HCT116 (cell line): ENCODE results near the gene KCNH6. TPM values are rescaled to one million over a fixed set of nuclear protein-coding genes. Genes with fewer than 3 reads are reported as not detected.

Source experiments
- ATAC-seq: fragments of 200-7000 bp; cut with Tn5 transposase; 2 replicates; pipeline ENCODE4 v1.9.1; 2020; ENCODE audit warnings: mild to moderate bottlenecking, moderate library complexity
- BruUV-seq: library from RNA; stranded (reverse); fragments of 400-500 nt; replicated peaks from 2 replicates; lab custom pipeline; 2021; lab: Mats Ljungman, UMichigan
- CTCF ChIA-PET: fragments of 300-600 bp; sonication (Branson Sonifier 250); formaldehyde crosslinking; loops from one replicate; lab custom pipeline; 2021; ENCODE audit warnings: antibody characterized with exemption; lab: Charles Lee
- POLR2A ChIA-PET: fragments of 300-600, 350-600 bp; sonication (Branson Sonifier 250); formaldehyde crosslinking; loops from one replicate; lab custom pipeline; 2021; ENCODE audit warnings: antibody characterized with exemption; lab: Charles Lee
- RAD21 ChIA-PET, 2 experiments: fragments of 300-600 bp; sonication (Branson Sonifier 250); formaldehyde crosslinking; loops; one replicate each; lab custom pipeline; 2023; ENCODE audit warnings: low total read pairs in 2 of 2; ENCODE audit not compliant: uncharacterized antibody in 2 of 2, unreplicated experiment in 2 of 2, low non-redundant PET in 1 of 2; lab: Charles Lee
- DNase-seq: peaks from one replicate; pipeline ENCODE4 v3.0.0-alpha.2; 2010; ENCODE audit warnings: low read depth, low spot score
- H2AFZ ChIP-seq: fragments of 200-600 bp; shearing (Covaris generic), sonication (generic); 2 replicates; pipeline ENCODE4 v1.6.1; 2017; ENCODE audit warnings: low read depth, mixed run types, mixed read lengths, antibody characterized with exemption, low read length; ENCODE audit not compliant: poor library complexity, severe bottlenecking
- H3K27ac ChIP-seq: 2 replicates; pipeline ENCODE4 v1.5.1; 2012; ENCODE audit warnings: low read depth, low read length
- H3K27me3 ChIP-seq: fragments of 200-600 bp; sonication (generic); 2 replicates; pipeline ENCODE4 v1.6.1; 2016; ENCODE audit warnings: mixed run types, low read length, mixed read lengths; ENCODE audit not compliant: insufficient read depth
- H3K36me3 ChIP-seq, 2 experiments: fragments of 200-500 bp in 1 of 2; fragments of 200-600 bp in 1 of 2; sonication (Bioruptor generic) in 1 of 2; sonication (generic) in 1 of 2; 2 replicates each; pipeline versions ENCODE4 v1.5.1 to v1.6.1; 2014 to 2016; ENCODE audit warnings: low read length in 2 of 2, inconsistent platforms in 1 of 2, mixed read lengths in 1 of 2, mixed run types in 1 of 2; ENCODE audit not compliant: insufficient read depth in 2 of 2, control insufficient read depth in 1 of 2
- H3K4me1 ChIP-seq, 2 experiments: fragments of 200-600 bp in 1 of 2; sonication (generic) in 1 of 2; 2 replicates each; pipeline versions ENCODE4 v1.5.1 to v1.6.1; 2012 to 2017; ENCODE audit warnings: low read length in 2 of 2, inconsistent platforms in 1 of 2, mild to moderate bottlenecking in 1 of 2, mixed read lengths in 1 of 2, mixed run types in 1 of 2, moderate library complexity in 1 of 2; ENCODE audit not compliant: insufficient read depth in 2 of 2, control insufficient read depth in 1 of 2
- H3K4me2 ChIP-seq: fragments of 200-600 bp; sonication (generic); 2 replicates; pipeline ENCODE4 v1.6.1; 2017; ENCODE audit warnings: mixed run types, low read length, mixed read lengths
- H3K4me3 ChIP-seq, 2 experiments: fragments of 200-600 bp in 1 of 2; sonication (generic) in 1 of 2; replicated peaks in 1 of 2; 2 replicates each; pipeline ENCODE4 v1.5.1; 2011 to 2016; ENCODE audit warnings: low read length in 2 of 2, control low read depth in 1 of 2, low read depth in 1 of 2, mild to moderate bottlenecking in 1 of 2, mixed read lengths in 1 of 2, mixed run types in 1 of 2
- H3K79me2 ChIP-seq: fragments of 200-600 bp; sonication (generic); 2 replicates; pipeline ENCODE4 v1.6.1; 2017; ENCODE audit warnings: mild to moderate bottlenecking, mixed run types, low read length, moderate library complexity, mixed read lengths; ENCODE audit not compliant: insufficient read depth
- H3K9ac ChIP-seq: fragments of 200-600 bp; sonication (generic); 2 replicates; pipeline ENCODE4 v1.6.1; 2016; ENCODE audit warnings: low read length, mixed read lengths
- H3K9me2 ChIP-seq: fragments of 200-600 bp; sonication (generic), shearing (Covaris generic); 2 replicates; pipeline ENCODE4 v1.6.1; 2017; ENCODE audit warnings: mixed run types, mild to moderate bottlenecking, moderate library complexity; ENCODE audit not compliant: insufficient read depth
- H3K9me3 ChIP-seq, 2 experiments: fragments of 200-500 bp in 1 of 2; fragments of 200-600 bp in 1 of 2; sonication (Bioruptor generic) in 1 of 2; sonication (generic) in 1 of 2; 2 replicates each; pipeline ENCODE4 v1.6.1; 2014 to 2017; ENCODE audit warnings: low read length in 2 of 2, mixed read lengths in 2 of 2, inconsistent platforms in 1 of 2, low read depth in 1 of 2, mild to moderate bottlenecking in 1 of 2, mixed run types in 1 of 2, moderate library complexity in 1 of 2; ENCODE audit not compliant: control insufficient read depth in 1 of 2, insufficient read depth in 1 of 2
- H4K20me1 ChIP-seq: fragments of 200-600 bp; sonication (generic), shearing (Covaris generic); 2 replicates; pipeline ENCODE4 v1.6.1; 2017; ENCODE audit warnings: mixed run types, mild to moderate bottlenecking, moderate library complexity; ENCODE audit not compliant: insufficient read depth
- CBX3 ChIP-seq: IDR thresholded peaks from 2 replicates; pipeline ENCODE4 v1.6.1; 2012; ENCODE audit warnings: low read depth
- ELF1 ChIP-seq: IDR thresholded peaks from 2 replicates; pipeline ENCODE4 v1.6.1; 2012; ENCODE audit warnings: low read depth, borderline replicate concordance
- EZH2 ChIP-seq: fragments of 200-600 bp; sonication (generic); IDR thresholded peaks from 2 replicates; pipeline ENCODE4 v1.6.1; 2017; ENCODE audit warnings: antibody characterized with exemption, mixed run types
- EZH2phosphoT487 ChIP-seq: fragments of 200-600 bp; IDR thresholded peaks from 2 replicates; pipeline ENCODE4 v1.6.1; 2018; ENCODE audit warnings: antibody characterized with exemption, borderline replicate concordance
- FOSL1 ChIP-seq: IDR thresholded peaks from 2 replicates; pipeline ENCODE4 v1.6.1; 2012; ENCODE audit warnings: low read depth
- JUND ChIP-seq: IDR thresholded peaks from 2 replicates; pipeline ENCODE4 v1.6.1; 2012
- POLR2A ChIP-seq: IDR thresholded peaks from 2 replicates; pipeline ENCODE4 v1.7.0; 2011; ENCODE audit warnings: borderline replicate concordance; ENCODE audit not compliant: insufficient read depth, insufficient read length; ENCODE audit errors: extremely low read depth
- SP1 ChIP-seq: IDR thresholded peaks from 2 replicates; pipeline ENCODE4 v1.6.1; 2012; ENCODE audit warnings: low read depth
- intact Hi-C: fragments of 100-400 bp; cut with micrococcal nuclease; formaldehyde crosslinking; loops from 2 replicates; pipeline ENCODE4 v1.10.0; 2022
- total RNA-seq: library from RNA; stranded (reverse); gene quantifications from one replicate; pipeline ENCODE4 v1.2.1, GENCODE V29; 2021; ENCODE audit not compliant: unreplicated experiment
- TF ChIP-seq, protein P1 (sequence below), 3 experiments: fragments of 200-600 bp in 1 of 3; sonication (generic) in 1 of 3; IDR thresholded peaks in 2 of 3; conservative IDR thresholded peaks in 1 of 3; 2 replicates each; pipeline ENCODE4 v1.5.1; 2012 to 2017; ENCODE audit warnings: low read depth in 2 of 3, low read length in 2 of 3, antibody characterized with exemption in 1 of 3, borderline replicate concordance in 1 of 3, control low read depth in 1 of 3, mild to moderate bottlenecking in 1 of 3, mixed read lengths in 1 of 3, mixed run types in 1 of 3, moderate library complexity in 1 of 3; ENCODE audit not compliant: insufficient read depth in 1 of 3
- TF ChIP-seq, protein P2 (sequence below): IDR thresholded peaks from 2 replicates; pipeline ENCODE4 v1.6.1; 2011; ENCODE audit warnings: mild to moderate bottlenecking, low read length, moderate library complexity; ENCODE audit not compliant: insufficient replicate concordance; ENCODE audit errors: extremely low read depth
- TF ChIP-seq, protein P3 (sequence below): IDR thresholded peaks from 2 replicates; pipeline ENCODE4 v1.6.1; 2012; ENCODE audit warnings: low read depth

The KCNH6 gene
- total RNA-seq, 1 experiment from 2014 or later, result not detected

DNA sequence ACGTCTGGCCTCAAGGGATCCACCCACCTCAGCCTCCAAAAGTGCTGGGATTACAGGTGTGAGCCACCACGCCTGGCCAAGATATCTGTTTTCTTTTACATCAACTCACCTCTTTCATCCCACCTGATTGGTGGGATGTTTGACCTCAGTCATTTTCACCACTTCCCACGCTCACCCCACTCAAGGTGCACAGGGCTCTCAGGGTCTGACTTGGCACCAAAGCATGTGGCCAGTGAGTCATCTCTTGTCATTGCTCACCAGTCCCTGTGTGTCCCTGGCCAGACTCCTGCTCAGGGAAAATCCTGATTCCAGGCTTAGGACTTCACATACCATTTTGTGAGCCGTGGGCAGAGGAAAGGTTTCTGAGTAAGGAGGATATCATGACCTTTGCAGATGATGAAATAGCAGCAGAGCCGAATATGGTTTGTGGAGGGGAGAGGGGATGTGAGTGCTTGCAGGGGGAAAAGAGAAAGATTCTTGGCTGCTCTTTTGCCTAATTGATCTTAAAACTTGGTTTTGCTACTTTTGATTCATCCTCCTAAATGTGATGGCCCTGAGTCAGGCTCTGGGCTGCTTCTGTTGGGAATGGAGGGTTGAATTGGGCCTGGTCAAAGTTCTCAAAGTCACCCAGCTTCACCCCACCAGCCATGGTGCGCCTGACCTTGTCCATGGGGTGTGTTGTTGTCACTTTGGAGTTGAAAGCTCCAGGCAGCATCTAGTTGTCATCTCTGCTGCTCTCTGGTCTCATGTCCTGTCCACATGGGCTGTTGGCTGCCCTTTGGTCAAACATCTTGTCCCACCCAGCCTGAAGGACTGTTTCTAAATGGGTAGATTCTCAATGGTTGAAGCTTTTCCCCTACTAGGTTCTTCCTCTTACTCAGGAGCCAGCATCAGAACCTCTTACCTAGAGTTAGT lies 6.0 kb upstream of the KCNH6 start (continued):
- TF ChIP-seq, protein P1, sequence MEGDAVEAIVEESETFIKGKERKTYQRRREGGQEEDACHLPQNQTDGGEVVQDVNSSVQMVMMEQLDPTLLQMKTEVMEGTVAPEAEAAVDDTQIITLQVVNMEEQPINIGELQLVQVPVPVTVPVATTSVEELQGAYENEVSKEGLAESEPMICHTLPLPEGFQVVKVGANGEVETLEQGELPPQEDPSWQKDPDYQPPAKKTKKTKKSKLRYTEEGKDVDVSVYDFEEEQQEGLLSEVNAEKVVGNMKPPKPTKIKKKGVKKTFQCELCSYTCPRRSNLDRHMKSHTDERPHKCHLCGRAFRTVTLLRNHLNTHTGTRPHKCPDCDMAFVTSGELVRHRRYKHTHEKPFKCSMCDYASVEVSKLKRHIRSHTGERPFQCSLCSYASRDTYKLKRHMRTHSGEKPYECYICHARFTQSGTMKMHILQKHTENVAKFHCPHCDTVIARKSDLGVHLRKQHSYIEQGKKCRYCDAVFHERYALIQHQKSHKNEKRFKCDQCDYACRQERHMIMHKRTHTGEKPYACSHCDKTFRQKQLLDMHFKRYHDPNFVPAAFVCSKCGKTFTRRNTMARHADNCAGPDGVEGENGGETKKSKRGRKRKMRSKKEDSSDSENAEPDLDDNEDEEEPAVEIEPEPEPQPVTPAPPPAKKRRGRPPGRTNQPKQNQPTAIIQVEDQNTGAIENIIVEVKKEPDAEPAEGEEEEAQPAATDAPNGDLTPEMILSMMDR (IDR thresholded peaks at IDR 0.05 in 2 of 3, conservative IDR thresholded peaks at IDR 0.05 in 1 of 3; ENCODE audit: borderline replicate concordance in 1 of 3, insufficient read depth in 1 of 3, low read depth in 2 of 3, low read length in 2 of 3), result no peak
- TF ChIP-seq FOSL1, result peak; percentile 96

DNA sequence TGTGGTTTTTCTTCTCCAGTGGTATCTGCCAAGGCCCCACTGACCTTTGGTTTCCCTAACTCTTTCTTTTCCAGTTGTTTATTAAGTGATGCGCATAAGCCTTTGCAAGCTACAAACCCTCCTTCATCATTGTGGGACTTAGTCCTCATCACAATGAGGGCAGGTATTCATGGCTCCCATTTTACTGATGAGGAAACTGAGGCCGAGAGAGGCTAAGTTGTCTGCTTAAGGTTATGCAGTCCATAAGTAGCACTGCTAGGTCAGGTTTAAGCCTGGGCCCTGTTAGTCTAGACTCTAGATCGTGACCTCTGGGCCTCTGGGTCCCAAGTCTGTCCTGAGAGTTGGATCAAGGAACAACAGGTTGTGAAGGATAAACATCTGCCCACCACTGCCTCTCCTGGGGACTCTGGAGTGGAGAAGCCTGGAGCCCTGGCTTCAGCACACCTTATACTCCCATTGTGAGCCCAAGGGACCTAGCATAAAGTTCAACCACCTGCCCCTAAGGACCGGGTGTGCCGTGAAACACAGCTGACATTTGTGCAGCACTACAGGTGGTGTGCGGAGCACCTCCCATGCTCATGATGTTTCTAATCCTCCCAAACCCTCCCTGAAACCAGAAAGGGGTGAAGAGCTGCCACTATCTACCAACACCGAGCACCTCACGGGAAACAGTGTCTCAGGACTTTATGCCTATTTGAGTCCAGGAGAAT lies 5.2 kb upstream of the KCNH6 start:
- POLR2A ChIA-PET, result no interaction called here
- H3K9me3 ChIP-seq, result no peaks in the 10 kb centered on the region
- H2AFZ ChIP-seq, result no peak overlapping the region
- intact Hi-C loops, result no loop called here
- H4K20me1 ChIP-seq, result no peaks in the 10 kb centered on the region
- ATAC-seq, result no peak
- DNase-seq, result no peak
- H3K4me2 ChIP-seq, result no peak overlapping the region
- H3K79me2 ChIP-seq, result no peaks in the 10 kb centered on the region
- RAD21 ChIA-PET, result no interaction called here
- H3K9ac ChIP-seq, result no peak overlapping the region
- H3K9me2 ChIP-seq, result no peaks in the 10 kb centered on the region
- H3K4me1 ChIP-seq, result peaks cover 16 to 26% of the 10 kb centered on the region in 2 experiments
- no peaks in the 10 kb centered on the region for H3K36me3 ChIP-seq
- no peak overlapping the region for H3K4me3 ChIP-seq
- peaks cover 3% of the 10 kb centered on the region for H3K27me3 ChIP-seq
- CTCF ChIA-PET, result no interaction called here
- no peak overlapping the region for H3K27ac ChIP-seq
- no peak for TF ChIP-seq CBX3
- TF ChIP-seq SP1, result no peak
- TF ChIP-seq FOSL1, result no peak
- no peak for TF ChIP-seq EZH2
- TF ChIP-seq ELF1, result no peak
- no peak for TF ChIP-seq JUND
- no peak for TF ChIP-seq POLR2A
- TF ChIP-seq, protein P2, sequence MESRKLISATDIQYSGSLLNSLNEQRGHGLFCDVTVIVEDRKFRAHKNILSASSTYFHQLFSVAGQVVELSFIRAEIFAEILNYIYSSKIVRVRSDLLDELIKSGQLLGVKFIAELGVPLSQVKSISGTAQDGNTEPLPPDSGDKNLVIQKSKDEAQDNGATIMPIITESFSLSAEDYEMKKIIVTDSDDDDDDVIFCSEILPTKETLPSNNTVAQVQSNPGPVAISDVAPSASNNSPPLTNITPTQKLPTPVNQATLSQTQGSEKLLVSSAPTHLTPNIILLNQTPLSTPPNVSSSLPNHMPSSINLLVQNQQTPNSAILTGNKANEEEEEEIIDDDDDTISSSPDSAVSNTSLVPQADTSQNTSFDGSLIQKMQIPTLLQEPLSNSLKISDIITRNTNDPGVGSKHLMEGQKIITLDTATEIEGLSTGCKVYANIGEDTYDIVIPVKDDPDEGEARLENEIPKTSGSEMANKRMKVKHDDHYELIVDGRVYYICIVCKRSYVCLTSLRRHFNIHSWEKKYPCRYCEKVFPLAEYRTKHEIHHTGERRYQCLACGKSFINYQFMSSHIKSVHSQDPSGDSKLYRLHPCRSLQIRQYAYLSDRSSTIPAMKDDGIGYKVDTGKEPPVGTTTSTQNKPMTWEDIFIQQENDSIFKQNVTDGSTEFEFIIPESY, result no peak
- no peak for TF ChIP-seq EZH2phosphoT487
- TF ChIP-seq, protein P3, sequence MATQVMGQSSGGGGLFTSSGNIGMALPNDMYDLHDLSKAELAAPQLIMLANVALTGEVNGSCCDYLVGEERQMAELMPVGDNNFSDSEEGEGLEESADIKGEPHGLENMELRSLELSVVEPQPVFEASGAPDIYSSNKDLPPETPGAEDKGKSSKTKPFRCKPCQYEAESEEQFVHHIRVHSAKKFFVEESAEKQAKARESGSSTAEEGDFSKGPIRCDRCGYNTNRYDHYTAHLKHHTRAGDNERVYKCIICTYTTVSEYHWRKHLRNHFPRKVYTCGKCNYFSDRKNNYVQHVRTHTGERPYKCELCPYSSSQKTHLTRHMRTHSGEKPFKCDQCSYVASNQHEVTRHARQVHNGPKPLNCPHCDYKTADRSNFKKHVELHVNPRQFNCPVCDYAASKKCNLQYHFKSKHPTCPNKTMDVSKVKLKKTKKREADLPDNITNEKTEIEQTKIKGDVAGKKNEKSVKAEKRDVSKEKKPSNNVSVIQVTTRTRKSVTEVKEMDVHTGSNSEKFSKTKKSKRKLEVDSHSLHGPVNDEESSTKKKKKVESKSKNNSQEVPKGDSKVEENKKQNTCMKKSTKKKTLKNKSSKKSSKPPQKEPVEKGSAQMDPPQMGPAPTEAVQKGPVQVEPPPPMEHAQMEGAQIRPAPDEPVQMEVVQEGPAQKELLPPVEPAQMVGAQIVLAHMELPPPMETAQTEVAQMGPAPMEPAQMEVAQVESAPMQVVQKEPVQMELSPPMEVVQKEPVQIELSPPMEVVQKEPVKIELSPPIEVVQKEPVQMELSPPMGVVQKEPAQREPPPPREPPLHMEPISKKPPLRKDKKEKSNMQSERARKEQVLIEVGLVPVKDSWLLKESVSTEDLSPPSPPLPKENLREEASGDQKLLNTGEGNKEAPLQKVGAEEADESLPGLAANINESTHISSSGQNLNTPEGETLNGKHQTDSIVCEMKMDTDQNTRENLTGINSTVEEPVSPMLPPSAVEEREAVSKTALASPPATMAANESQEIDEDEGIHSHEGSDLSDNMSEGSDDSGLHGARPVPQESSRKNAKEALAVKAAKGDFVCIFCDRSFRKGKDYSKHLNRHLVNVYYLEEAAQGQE, result no peak
- TF ChIP-seq, all 23 proteins: peak for 0
- BruUV-seq, result no TSS peak
